Smooth muscle cell (in vitro differentiated cells): ENCODE measurements around the gene EFHC2. TPM values are rescaled to one million over a fixed set of nuclear protein-coding genes. Genes with fewer than 3 reads are reported as not detected.

Experiments
- DNase-seq: peaks from one replicate; lab custom pipeline; 2025; ENCODE audit not compliant: unreplicated experiment; lab: John Stamatoyannopoulos, UW
- H2AFZ ChIP-seq: fragments of 200-600 bp; sonication (generic); 2 replicates; pipeline ENCODE4 v1.6.0; 2016; ENCODE audit warnings: antibody characterized with exemption, low read depth, mild to moderate bottlenecking
- H3F3A ChIP-seq: fragments of 200-600 bp; sonication (generic); 2 replicates; pipeline ENCODE4 v1.6.0; 2017; ENCODE audit warnings: antibody characterized with exemption, low read depth
- H3K27ac ChIP-seq: fragments of 200-600 bp; sonication (generic); 2 replicates; pipeline ENCODE4 v1.5.1; 2016; ENCODE audit warnings: low read depth, mild to moderate bottlenecking
- H3K27me3 ChIP-seq: fragments of 200-600 bp; sonication (generic); 2 replicates; pipeline ENCODE4 v1.6.1; 2016; ENCODE audit warnings: low read depth, mild to moderate bottlenecking
- H3K36me3 ChIP-seq: fragments of 200-600 bp; sonication (generic); 2 replicates; pipeline ENCODE4 v1.5.1; 2016; ENCODE audit warnings: low read depth
- H3K4me1 ChIP-seq: fragments of 200-600 bp; sonication (generic); 2 replicates; pipeline ENCODE4 v1.5.1; 2016; ENCODE audit warnings: low read depth
- H3K4me2 ChIP-seq: fragments of 200-600 bp; sonication (generic); 2 replicates; pipeline ENCODE4 v1.6.0; 2016; ENCODE audit warnings: mild to moderate bottlenecking
- H3K4me3 ChIP-seq: fragments of 200-600 bp; sonication (generic); 2 replicates; pipeline ENCODE4 v1.5.1; 2016; ENCODE audit warnings: mild to moderate bottlenecking
- H3K79me2 ChIP-seq: fragments of 200-600 bp; sonication (generic); 2 replicates; pipeline ENCODE4 v1.6.0; 2016; ENCODE audit warnings: low read depth, mild to moderate bottlenecking
- H3K9ac ChIP-seq: fragments of 200-600 bp; sonication (generic); 2 replicates; pipeline ENCODE4 v1.6.0; 2016; ENCODE audit warnings: low read depth
- H3K9me3 ChIP-seq: fragments of 200-600 bp; sonication (generic); replicated peaks from 2 replicates; pipeline ENCODE4 v1.5.1; 2016; ENCODE audit warnings: low read depth
- H4K20me1 ChIP-seq: fragments of 200-600 bp; sonication (generic); 2 replicates; pipeline ENCODE4 v1.6.0; 2016; ENCODE audit warnings: low read depth
- WGBS: methylation state at CpG from one replicate; pipeline ENCODE4 v1.1.7; 2016; ENCODE audit warnings: low lambda C conversion rate; 5-methylcytosine and 5-hydroxymethylcytosine counted together
- polyA plus RNA-seq: library from polyadenylated mRNA; unstranded; fragments of >200 nt; fragmentation: Nextera tagmentation; extraction: Ambion mirVana; gene quantifications from 2 replicates; pipeline ENCODE4 v1.2.1, GENCODE V29; 2016
- total RNA-seq: library from RNA; depleted of rRNA; stranded (reverse); fragments of >200 nt; gene quantifications from 2 replicates; pipeline ENCODE4 v1.2.3, GENCODE V29; 2014
- TF ChIP-seq, protein P1 (sequence below): fragments of 200-600 bp; sonication (generic); IDR thresholded peaks from 2 replicates; pipeline ENCODE4 v1.5.1; 2017; ENCODE audit warnings: borderline replicate concordance, mild to moderate bottlenecking, antibody characterized with exemption; ENCODE audit not compliant: insufficient read depth, poor library complexity, severe bottlenecking

Gene EFHC2
- total and polyA plus RNA-seq, 2 experiments from 2014 or later, result 2.3 to 3.5 TPM

DNA sequence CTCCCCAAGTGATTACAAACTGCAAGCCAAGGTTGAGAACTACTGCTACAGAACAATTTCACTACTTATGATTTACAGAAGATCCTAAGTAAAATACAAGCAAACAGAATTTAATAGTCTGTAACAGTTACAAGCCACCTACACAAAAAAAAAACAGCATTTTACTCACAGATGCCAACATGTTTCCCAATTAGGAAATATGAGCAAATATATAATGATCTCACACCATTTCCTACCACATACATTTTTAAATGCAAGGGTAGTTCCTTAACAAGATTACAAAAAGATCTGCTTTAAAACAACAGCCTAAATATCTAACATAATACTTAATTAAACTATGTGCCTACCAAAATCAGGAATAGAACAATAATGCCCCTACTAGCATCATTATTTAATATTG is 63.4 kb downstream of the EFHC2 start:
- H3K4me1 ChIP-seq, result no peaks in the 10 kb centered on the region
- H4K20me1 ChIP-seq, result no peaks in the 10 kb centered on the region
- TF ChIP-seq, protein P1, sequence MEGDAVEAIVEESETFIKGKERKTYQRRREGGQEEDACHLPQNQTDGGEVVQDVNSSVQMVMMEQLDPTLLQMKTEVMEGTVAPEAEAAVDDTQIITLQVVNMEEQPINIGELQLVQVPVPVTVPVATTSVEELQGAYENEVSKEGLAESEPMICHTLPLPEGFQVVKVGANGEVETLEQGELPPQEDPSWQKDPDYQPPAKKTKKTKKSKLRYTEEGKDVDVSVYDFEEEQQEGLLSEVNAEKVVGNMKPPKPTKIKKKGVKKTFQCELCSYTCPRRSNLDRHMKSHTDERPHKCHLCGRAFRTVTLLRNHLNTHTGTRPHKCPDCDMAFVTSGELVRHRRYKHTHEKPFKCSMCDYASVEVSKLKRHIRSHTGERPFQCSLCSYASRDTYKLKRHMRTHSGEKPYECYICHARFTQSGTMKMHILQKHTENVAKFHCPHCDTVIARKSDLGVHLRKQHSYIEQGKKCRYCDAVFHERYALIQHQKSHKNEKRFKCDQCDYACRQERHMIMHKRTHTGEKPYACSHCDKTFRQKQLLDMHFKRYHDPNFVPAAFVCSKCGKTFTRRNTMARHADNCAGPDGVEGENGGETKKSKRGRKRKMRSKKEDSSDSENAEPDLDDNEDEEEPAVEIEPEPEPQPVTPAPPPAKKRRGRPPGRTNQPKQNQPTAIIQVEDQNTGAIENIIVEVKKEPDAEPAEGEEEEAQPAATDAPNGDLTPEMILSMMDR, result no peak

DNA sequence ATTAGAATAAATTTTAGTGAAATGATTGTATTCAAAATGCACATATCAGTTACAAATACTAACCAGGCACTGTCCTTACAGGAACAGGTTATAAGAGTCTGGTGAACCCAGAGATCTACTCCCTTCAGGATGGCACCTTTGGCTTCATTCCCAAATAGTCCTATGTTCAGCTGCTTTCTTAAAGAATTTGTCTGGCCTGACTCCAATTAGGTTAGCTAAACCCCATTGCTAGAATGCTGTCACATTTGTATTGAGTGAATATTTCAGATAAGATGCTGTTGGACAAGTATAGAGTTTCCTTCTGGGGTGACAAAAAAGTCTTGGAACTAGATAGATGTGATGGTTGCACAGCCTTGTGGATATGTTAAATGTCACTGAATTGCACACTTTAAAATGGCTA is 69.4 kb downstream of the EFHC2 start:
- no peaks in the 10 kb centered on the region for H4K20me1 ChIP-seq
- H3K79me2 ChIP-seq, result no peaks in the 10 kb centered on the region
- H3K4me1 ChIP-seq, result no peaks in the 10 kb centered on the region
- no peaks in the 10 kb centered on the region for H3K36me3 ChIP-seq
- H3K9ac ChIP-seq, result no peak overlapping the region
- no peaks in the 10 kb centered on the region for H3K9me3 ChIP-seq
- no peak overlapping the region for H3K4me2 ChIP-seq
- H3K27me3 ChIP-seq, result no peaks in the 10 kb centered on the region
- no peak overlapping the region for H2AFZ ChIP-seq
- H3K27ac ChIP-seq, result no peak overlapping the region
- no peak for DNase-seq
- no peaks in the 10 kb centered on the region for H3F3A ChIP-seq
- H3K4me3 ChIP-seq, result no peak overlapping the region
- TF ChIP-seq, protein P1, result no peak

More for the DNA sequence above, 63.4 kb downstream of the EFHC2 start:
- Histone ChIP-seq H3F3A (no peaks in the 10 kb centered on the region), H3K4me2 (no peak overlapping the region), H3K36me3 (no peaks in the 10 kb centered on the region), H3K9me3 (no peaks in the 10 kb centered on the region), H3K27me3 (no peaks in the 10 kb centered on the region), H3K79me2 (no peaks in the 10 kb centered on the region), H3K27ac (no peak overlapping the region), H3K4me3 (no peak overlapping the region), H3K9ac (no peak overlapping the region), H2AFZ (no peak overlapping the region)
- no peak for DNase-seq

DNA sequence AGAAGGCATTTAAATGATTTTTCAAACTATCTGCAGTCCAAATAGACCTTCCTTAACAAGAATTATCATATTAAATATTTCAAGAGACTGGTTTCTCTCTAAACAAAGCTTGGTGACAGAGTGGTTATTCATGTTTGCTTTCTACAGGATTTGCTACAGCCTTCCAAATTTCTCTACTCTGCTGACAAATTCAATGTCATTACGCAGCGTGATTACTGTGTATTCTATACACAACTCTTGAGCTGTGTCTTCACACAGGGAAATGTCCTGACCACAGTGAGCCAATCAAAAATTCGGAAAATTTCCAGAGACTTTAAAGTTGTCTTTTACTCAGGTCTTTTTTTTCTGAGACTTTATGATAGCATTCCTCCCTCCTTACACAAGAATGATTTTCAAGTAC is 75.6 kb downstream of the EFHC2 start:
- Histone ChIP-seq H3K9ac (no peak overlapping the region), H3K4me2 (no peak overlapping the region), H3K27me3 (no peaks in the 10 kb centered on the region), H3K27ac (no peak overlapping the region), H3K4me3 (no peak overlapping the region), H4K20me1 (no peaks in the 10 kb centered on the region), H3K4me1 (no peaks in the 10 kb centered on the region), H3K9me3 (no peaks in the 10 kb centered on the region), H3K79me2 (no peaks in the 10 kb centered on the region), H3K36me3 (no peaks in the 10 kb centered on the region), H3F3A (no peaks in the 10 kb centered on the region), H2AFZ (no peak overlapping the region)
- TF ChIP-seq, protein P1, result no peak
- WGBS, result 50% methylated on average over 3 of the region's 3 CpGs
- no peak for DNase-seq

DNA sequence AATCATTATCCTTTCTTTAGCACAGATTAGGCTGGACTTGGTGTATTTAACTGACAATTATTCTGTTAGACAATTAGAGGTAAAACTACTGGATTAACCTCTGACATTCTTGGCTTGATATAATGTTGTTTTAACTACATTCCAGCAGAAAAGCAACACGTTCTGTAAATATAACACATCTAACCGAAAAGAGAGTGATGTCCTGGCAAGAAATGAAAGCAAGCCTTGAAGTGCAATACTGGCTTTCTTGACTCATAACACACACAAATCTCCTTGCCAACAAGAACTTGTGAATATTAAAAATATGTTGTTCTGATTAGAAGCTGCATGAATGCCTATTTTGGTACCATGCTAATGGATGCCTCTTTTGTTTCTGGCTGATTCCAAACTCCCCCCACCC is 76.4 kb downstream of the EFHC2 start:
- DNase-seq, result no peak
- TF ChIP-seq, protein P1, result no peak
- H3K4me3 ChIP-seq, result no peak overlapping the region
- H3F3A ChIP-seq, result no peaks in the 10 kb centered on the region
- H3K27ac ChIP-seq, result no peak overlapping the region
- WGBS, result 76% methylated on average over 2 of the region's 2 CpGs
- no peaks in the 10 kb centered on the region for H4K20me1 ChIP-seq
- no peak overlapping the region for H3K4me2 ChIP-seq
- H3K9me3 ChIP-seq, result no peaks in the 10 kb centered on the region
- no peak overlapping the region for H3K9ac ChIP-seq
- H3K79me2 ChIP-seq, result no peaks in the 10 kb centered on the region
- H3K27me3 ChIP-seq, result no peaks in the 10 kb centered on the region
- H3K36me3 ChIP-seq, result no peaks in the 10 kb centered on the region
- no peaks in the 10 kb centered on the region for H3K4me1 ChIP-seq
- no peak overlapping the region for H2AFZ ChIP-seq
